Osteoblast (primary cell): Measurements from ENCODE around the gene NPAS3. TPM values are rescaled to one million over a fixed set of nuclear protein-coding genes. Genes with fewer than 3 reads are reported as not detected.

Experiments
- DNase-seq: peaks from one replicate; pipeline ENCODE4 v3.0.0; 2011; ENCODE audit warnings: low spot score, mixed read lengths; ENCODE audit not compliant: insufficient read length; ENCODE audit errors: missing footprints
- H2AFZ ChIP-seq: 2 replicates; pipeline ENCODE4 v1.6.0; 2011; ENCODE audit warnings: mild to moderate bottlenecking, low read length
- H3K27ac ChIP-seq: 2 replicates; pipeline ENCODE4 v1.5.1; 2011; ENCODE audit warnings: mild to moderate bottlenecking, low read depth, low read length, moderate library complexity
- H3K27me3 ChIP-seq: 2 replicates; pipeline ENCODE4 v1.6.0; 2012; ENCODE audit warnings: mild to moderate bottlenecking, control low read depth, inconsistent platforms, low read length, moderate library complexity; ENCODE audit not compliant: insufficient read depth
- H3K36me3 ChIP-seq: 2 replicates; pipeline ENCODE4 v1.5.1; 2011; ENCODE audit warnings: mild to moderate bottlenecking, low read length, control low read depth, moderate library complexity; ENCODE audit not compliant: insufficient read depth
- H3K4me1 ChIP-seq: 2 replicates; pipeline ENCODE4 v1.5.1; 2011; ENCODE audit warnings: mild to moderate bottlenecking, low read length, control low read depth, moderate library complexity; ENCODE audit not compliant: insufficient read depth
- H3K4me2 ChIP-seq: 2 replicates; pipeline ENCODE4 v1.6.0; 2011; ENCODE audit warnings: mild to moderate bottlenecking, low read length; ENCODE audit not compliant: insufficient read depth
- H3K4me3 ChIP-seq: fragments of 200-600 bp; sonication (generic); 3 replicates; pipeline ENCODE4 v1.5.1; 2012; ENCODE audit warnings: mild to moderate bottlenecking, low read length, inconsistent platforms; ENCODE audit not compliant: insufficient read depth
- H3K79me2 ChIP-seq: 2 replicates; pipeline ENCODE4 v1.6.0; 2012; ENCODE audit warnings: mild to moderate bottlenecking, low read length, control low read depth, inconsistent platforms; ENCODE audit not compliant: insufficient read depth
- H3K9me3 ChIP-seq: 2 replicates; pipeline ENCODE4 v1.5.1; 2011; ENCODE audit warnings: low read depth, low read length, control low read depth
- H4K20me1 ChIP-seq: 2 replicates; pipeline ENCODE4 v1.6.0; 2012; ENCODE audit warnings: mild to moderate bottlenecking, low read length, control low read depth; ENCODE audit not compliant: insufficient read depth
- total RNA-seq: library from RNA; depleted of rRNA; stranded (reverse); fragments of >200 nt; gene quantifications from 2 replicates; pipeline ENCODE4 v1.2.3, GENCODE V29; 2012
- TF ChIP-seq, protein P1 (sequence below): IDR thresholded peaks from 2 replicates; pipeline ENCODE4 v1.5.1; 2011; ENCODE audit warnings: mild to moderate bottlenecking, low read depth, low read length, moderate library complexity; ENCODE audit errors: extremely low read depth

The NPAS3 gene
- total RNA-seq, 1 donor = 0.72 TPM

GRCh38 chr14:33271216-33271615 lies 332.5 kb downstream of the NPAS3 start:
- Histone ChIP-seq H3K79me2 (no peaks in the 10 kb centered on the region), H3K27ac (no peak overlapping the region), H3K4me1 (no peaks in the 10 kb centered on the region), H3K27me3 (no peaks in the 10 kb centered on the region), H3K36me3 (no peaks in the 10 kb centered on the region), H3K9me3 (no peaks in the 10 kb centered on the region), H3K4me3 (no peak overlapping the region), H3K4me2 (no peak overlapping the region), H4K20me1 (no peaks in the 10 kb centered on the region), H2AFZ (no peak overlapping the region)
- DNase-seq = no peak
- TF ChIP-seq, protein P1, sequence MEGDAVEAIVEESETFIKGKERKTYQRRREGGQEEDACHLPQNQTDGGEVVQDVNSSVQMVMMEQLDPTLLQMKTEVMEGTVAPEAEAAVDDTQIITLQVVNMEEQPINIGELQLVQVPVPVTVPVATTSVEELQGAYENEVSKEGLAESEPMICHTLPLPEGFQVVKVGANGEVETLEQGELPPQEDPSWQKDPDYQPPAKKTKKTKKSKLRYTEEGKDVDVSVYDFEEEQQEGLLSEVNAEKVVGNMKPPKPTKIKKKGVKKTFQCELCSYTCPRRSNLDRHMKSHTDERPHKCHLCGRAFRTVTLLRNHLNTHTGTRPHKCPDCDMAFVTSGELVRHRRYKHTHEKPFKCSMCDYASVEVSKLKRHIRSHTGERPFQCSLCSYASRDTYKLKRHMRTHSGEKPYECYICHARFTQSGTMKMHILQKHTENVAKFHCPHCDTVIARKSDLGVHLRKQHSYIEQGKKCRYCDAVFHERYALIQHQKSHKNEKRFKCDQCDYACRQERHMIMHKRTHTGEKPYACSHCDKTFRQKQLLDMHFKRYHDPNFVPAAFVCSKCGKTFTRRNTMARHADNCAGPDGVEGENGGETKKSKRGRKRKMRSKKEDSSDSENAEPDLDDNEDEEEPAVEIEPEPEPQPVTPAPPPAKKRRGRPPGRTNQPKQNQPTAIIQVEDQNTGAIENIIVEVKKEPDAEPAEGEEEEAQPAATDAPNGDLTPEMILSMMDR = no peak

DNA sequence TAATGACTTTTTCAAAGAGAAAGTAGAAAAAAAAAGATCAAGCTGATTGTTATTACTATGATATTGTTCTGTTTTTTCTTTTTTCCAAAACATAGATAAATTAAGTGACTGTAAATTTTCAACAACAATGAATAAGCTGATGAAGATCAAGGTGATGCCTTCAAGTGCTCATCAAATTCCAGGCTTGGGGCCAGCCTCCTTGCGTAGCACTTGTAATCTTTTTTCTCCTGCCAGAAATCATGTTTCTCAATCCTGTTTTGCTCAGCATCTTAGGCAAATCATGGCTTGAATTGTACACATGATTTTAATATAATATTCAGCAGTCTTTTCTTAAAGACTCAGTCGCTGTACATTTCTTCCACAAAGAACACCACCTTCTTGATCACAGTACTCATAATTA lies 333.2 kb downstream of the NPAS3 start:
- H3K36me3 ChIP-seq = no peaks in the 10 kb centered on the region
- H3K4me3 ChIP-seq = no peak overlapping the region
- no peaks in the 10 kb centered on the region for H3K9me3 ChIP-seq
- no peak overlapping the region for H3K27ac ChIP-seq
- DNase-seq = no peak
- no peak overlapping the region for H3K4me2 ChIP-seq
- no peaks in the 10 kb centered on the region for H3K79me2 ChIP-seq
- no peak overlapping the region for H2AFZ ChIP-seq
- H4K20me1 ChIP-seq = no peaks in the 10 kb centered on the region
- H3K4me1 ChIP-seq = no peaks in the 10 kb centered on the region
- H3K27me3 ChIP-seq = no peaks in the 10 kb centered on the region
- TF ChIP-seq, protein P1 = no peak

DNA sequence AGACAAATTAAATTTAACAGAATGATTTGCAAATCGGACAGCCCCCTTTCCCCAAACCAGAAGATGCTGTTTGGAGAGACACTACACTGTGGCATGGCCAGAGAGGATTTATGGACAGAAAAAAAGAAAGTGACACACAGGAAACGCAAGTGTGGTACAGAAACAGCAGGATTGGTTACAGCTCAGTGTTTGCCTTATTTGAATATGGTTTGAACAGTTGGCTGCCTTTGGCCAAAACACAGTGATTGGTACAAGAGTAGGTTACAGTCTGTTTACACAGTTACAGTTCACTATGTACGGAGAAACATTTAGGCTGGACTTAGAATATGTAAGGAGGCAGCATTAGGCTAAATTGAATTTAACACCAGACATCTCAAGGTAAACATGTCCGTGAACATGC lies 335.3 kb downstream of the NPAS3 start:
- H2AFZ ChIP-seq = no peak overlapping the region
- H3K4me3 ChIP-seq = no peak overlapping the region
- no peaks in the 10 kb centered on the region for H3K27me3 ChIP-seq
- no peaks in the 10 kb centered on the region for H3K9me3 ChIP-seq
- no peak overlapping the region for H3K4me2 ChIP-seq
- no peaks in the 10 kb centered on the region for H3K36me3 ChIP-seq
- no peak overlapping the region for H3K27ac ChIP-seq
- no peaks in the 10 kb centered on the region for H3K4me1 ChIP-seq
- H3K79me2 ChIP-seq = no peaks in the 10 kb centered on the region
- TF ChIP-seq, protein P1 = no peak
- no peaks in the 10 kb centered on the region for H4K20me1 ChIP-seq
- no peak for DNase-seq

GRCh38 chr14:33275879-33276278 lies 337.2 kb downstream of the NPAS3 start:
- TF ChIP-seq, protein P1 = no peak
- Histone ChIP-seq H3K36me3 (no peaks in the 10 kb centered on the region), H3K27ac (no peak overlapping the region), H3K27me3 (no peaks in the 10 kb centered on the region), H3K4me1 (no peaks in the 10 kb centered on the region), H2AFZ (no peak overlapping the region), H3K9me3 (no peaks in the 10 kb centered on the region), H3K79me2 (no peaks in the 10 kb centered on the region), H3K4me2 (no peak overlapping the region), H4K20me1 (no peaks in the 10 kb centered on the region), H3K4me3 (no peak overlapping the region)
- no peak for DNase-seq
